K562 (cell line): ENCODE results near the gene KCNQ2.

Experiments used
- ETV5 ChIP-seq: sonication (generic); formaldehyde crosslinking; IDR thresholded peaks from 2 replicates; pipeline ENCODE4 v1.4.0; 2020; ENCODE audit warnings: low read depth, mild to moderate bottlenecking, missing genetic modification reagents
- HMGN3 ChIP-seq: IDR thresholded peaks from 2 replicates; pipeline ENCODE4 v1.6.1; 2011; ENCODE audit warnings: borderline replicate concordance, low read depth, mild to moderate bottlenecking, mixed read lengths, low read length; ENCODE audit not compliant: insufficient read length; ENCODE audit errors: extremely low read depth
- HMGXB4 ChIP-seq: sonication (generic); formaldehyde crosslinking; IDR thresholded peaks from 2 replicates; pipeline ENCODE4 v1.8.1; 2023; ENCODE audit warnings: mild to moderate bottlenecking, missing genetic modification reagents
- ZNF318 ChIP-seq, 2 experiments: fragments of 450-650 bp; IDR thresholded peaks; 2 replicates each; pipeline ENCODE4 v1.6.1; 2016; ENCODE audit warnings: mild to moderate bottlenecking in 2 of 2, borderline replicate concordance in 1 of 2, low read depth in 1 of 2, moderate library complexity in 1 of 2
- ZNF696 ChIP-seq: fragments of 250-450 bp; sonication (Bioruptor Pico); conservative IDR thresholded peaks from 2 replicates; pipeline ENCODE4 v1.4.0; 2020; ENCODE audit warnings: mild to moderate bottlenecking, moderate library complexity

- TF ChIP-seq ETV5 (CRISPR knock-in tag) (no peak), HMGN3 (no peak), HMGXB4 (no peak), ZNF318 (IDR thresholded peaks at IDR 0.05; ENCODE audit: borderline replicate concordance in 1 of 2, low read depth in 1 of 2) (no peak), ZNF696 (CRISPR knock-in tag) (no peak)
Measured at GRCh38 chr20:63449025-63449424, 23.4 kb downstream of the KCNQ2 start.
